GM23338 (cell line): ENCODE results near the gene RFC5. TPM values are rescaled to one million over a fixed set of nuclear protein-coding genes. Genes with fewer than 3 reads are reported as not detected.

Source experiments
- ATAC-seq: fragments of 200-7000 bp; cut with Tn5 transposase; 3 replicates; pipeline ENCODE4 v1.9.1; 2020
- DNase-seq: peaks from one replicate; pipeline ENCODE4 v3.0.0-alpha.2; 2015; ENCODE audit warnings: low spot score
- H2AFZ ChIP-seq: fragments of 200-600 bp; sonication (generic); 2 replicates; pipeline ENCODE4 v1.8.0; 2016; ENCODE audit warnings: antibody characterized with exemption, mild to moderate bottlenecking, moderate library complexity
- H3F3A ChIP-seq: fragments of 200-600 bp; sonication (generic); replicated peaks from 2 replicates; pipeline ENCODE4 v1.8.0; 2017; ENCODE audit warnings: antibody characterized with exemption, mixed run types, low read depth
- H3K27ac ChIP-seq: fragments of 200-600 bp; sonication (generic); 2 replicates; pipeline ENCODE4 v1.6.1; 2016; ENCODE audit warnings: low read depth
- H3K27me3 ChIP-seq: fragments of 200-600 bp; sonication (generic); 2 replicates; pipeline ENCODE4 v1.8.0; 2016; ENCODE audit warnings: mild to moderate bottlenecking, mixed run types, moderate library complexity; ENCODE audit not compliant: insufficient read depth
- H3K36me3 ChIP-seq: fragments of 200-600 bp; sonication (generic); 2 replicates; pipeline ENCODE4 v1.8.0; 2016; ENCODE audit warnings: mild to moderate bottlenecking; ENCODE audit not compliant: insufficient read depth
- H3K4me1 ChIP-seq: fragments of 200-600 bp; sonication (generic); 2 replicates; pipeline ENCODE4 v1.8.0; 2016; ENCODE audit warnings: mild to moderate bottlenecking, moderate library complexity; ENCODE audit not compliant: insufficient read depth
- H3K4me2 ChIP-seq: fragments of 200-600 bp; sonication (generic); 2 replicates; pipeline ENCODE4 v1.7.1; 2017; ENCODE audit warnings: mixed run types
- H3K4me3 ChIP-seq: fragments of 200-600 bp; sonication (generic); 2 replicates; pipeline ENCODE4 v1.6.1; 2016; ENCODE audit warnings: mixed run types
- H3K79me2 ChIP-seq: fragments of 200-600 bp; sonication (generic); replicated peaks from 2 replicates; pipeline ENCODE4 v1.8.0; 2017; ENCODE audit warnings: mild to moderate bottlenecking; ENCODE audit not compliant: insufficient read depth
- H3K9me2 ChIP-seq: fragments of 200-600 bp; sonication (generic); 2 replicates; pipeline ENCODE4 v1.8.0; 2017; ENCODE audit not compliant: insufficient read depth
- H4K20me1 ChIP-seq: fragments of 200-600 bp; sonication (generic); replicated peaks from 2 replicates; pipeline ENCODE4 v1.8.0; 2017; ENCODE audit warnings: mild to moderate bottlenecking; ENCODE audit not compliant: insufficient read depth
- H3K27ac Mint-ChIP-seq: 2 replicates; pipeline ENCODE4 v1.8.0; 2020; ENCODE audit warnings: inconsistent platforms, mild to moderate bottlenecking, moderate library complexity, mixed read lengths
- H3K27me3 Mint-ChIP-seq: 3 replicates; pipeline ENCODE4 v1.8.0; 2022; ENCODE audit warnings: low read depth, mild to moderate bottlenecking, moderate library complexity, mixed read lengths, inconsistent platforms; ENCODE audit not compliant: insufficient read depth, poor library complexity
- H3K36me3 Mint-ChIP-seq: 3 replicates; pipeline ENCODE4 v1.8.0; 2021; ENCODE audit warnings: low read depth, mild to moderate bottlenecking, inconsistent platforms, moderate library complexity, mixed read lengths
- H3K4me1 Mint-ChIP-seq: 3 replicates; pipeline ENCODE4 v1.8.0; 2020; ENCODE audit warnings: mild to moderate bottlenecking, inconsistent platforms, mixed read lengths
- H3K4me3 Mint-ChIP-seq: 3 replicates; pipeline ENCODE4 v1.8.0; 2021; ENCODE audit warnings: moderate library complexity, mild to moderate bottlenecking, inconsistent platforms, mixed read lengths
- H3K9me3 Mint-ChIP-seq: 3 replicates; pipeline ENCODE4 v1.8.0; 2020; ENCODE audit warnings: moderate library complexity, mild to moderate bottlenecking, inconsistent platforms, mixed read lengths
- CREB1 ChIP-seq: fragments of 250-450 bp; sonication (Bioruptor Pico); IDR thresholded peaks from 2 replicates; pipeline ENCODE4 v1.5.0; 2020; ENCODE audit warnings: low read depth, mild to moderate bottlenecking, moderate library complexity
- CTCF ChIP-seq, 2 experiments: fragments of 200-600 bp in 1 of 2; sonication (generic) in 1 of 2; conservative IDR thresholded peaks; 2 replicates each; pipeline versions ENCODE4 v1.5.1 to v1.6.1; 2016 to 2017; ENCODE audit warnings: antibody characterized with exemption in 2 of 2, low read depth in 2 of 2, mild to moderate bottlenecking in 2 of 2, moderate library complexity in 1 of 2
- EZH2 ChIP-seq: fragments of 200-600 bp; sonication (generic); IDR thresholded peaks from one replicate; pipeline ENCODE4 v1.8.0; 2017; ENCODE audit warnings: antibody characterized with exemption, mild to moderate bottlenecking, low read depth; ENCODE audit not compliant: unreplicated experiment
- EZH2phosphoT487 ChIP-seq: fragments of 200-600 bp; sonication (generic); IDR thresholded peaks from one replicate; pipeline ENCODE4 v1.8.1; 2018; ENCODE audit warnings: antibody characterized with exemption; ENCODE audit not compliant: unreplicated experiment
- NANOG ChIP-seq: IDR thresholded peaks from 2 replicates; pipeline ENCODE4 v1.6.1; 2016; ENCODE audit warnings: antibody characterized with exemption, borderline replicate concordance
- POLR2AphosphoS5 ChIP-seq: IDR thresholded peaks from 2 replicates; pipeline ENCODE4 v1.6.1; 2016; ENCODE audit warnings: antibody characterized with exemption, low read depth
- ZNF114 ChIP-seq: fragments of 250-450 bp; sonication (Bioruptor Pico); IDR thresholded peaks from 2 replicates; pipeline ENCODE4 v1.5.0; 2020; ENCODE audit warnings: mild to moderate bottlenecking, moderate library complexity
- ZNF331 ChIP-seq: fragments of 250-450 bp; sonication (Bioruptor Pico); IDR thresholded peaks from 2 replicates; pipeline ENCODE4 v1.5.0; 2020; ENCODE audit warnings: low read depth, mild to moderate bottlenecking, moderate library complexity
- polyA plus RNA-seq: library from polyadenylated mRNA; unstranded; fragments of >200 nt; fragmentation: Nextera tagmentation; extraction: Ambion mirVana; gene quantifications from 2 replicates; pipeline ENCODE4 v1.2.1, GENCODE V29; 2016
- total RNA-seq: library from RNA; depleted of rRNA; stranded (reverse); fragments of >200 nt; shearing (Covaris generic); gene quantifications from 2 replicates; pipeline ENCODE4 v1.2.3, GENCODE V29; 2014

RFC5 gene
- total and polyA plus RNA-seq, 2 experiments from 2014 or later: 35.0 to 53.2 TPM

GRCh38 chr12:118033323-118033722 lies 16.8 kb downstream of the RFC5 start (continued):
- TF ChIP-seq CTCF (conservative IDR thresholded peaks at IDR 0.05; ENCODE audit: low read depth in 2 of 2): no peak

GRCh38 chr12:118033902-118034301 lies 17.4 kb downstream of the RFC5 start:
- no peak overlapping the region for H2AFZ ChIP-seq
- no peaks in the 10 kb centered on the region for H3K4me1 ChIP-seq
- no peak overlapping the region for H3K4me2 ChIP-seq
- peaks cover 61% of the 10 kb centered on the region for H3K36me3 ChIP-seq
- no peaks in the 10 kb centered on the region for H3K9me3 Mint-ChIP-seq
- TF ChIP-seq EZH2phosphoT487: no peak
- TF ChIP-seq ZNF331: no peak
- no peak for TF ChIP-seq EZH2
- no peak for TF ChIP-seq POLR2AphosphoS5
- no peak for TF ChIP-seq CREB1 (CRISPR knock-in tag)
- no peak for TF ChIP-seq ZNF114 (CRISPR knock-in tag)
- no peak for TF ChIP-seq NANOG
- peaks cover 91% of the 10 kb centered on the region for H3K36me3 Mint-ChIP-seq
- H3K9me2 ChIP-seq: no peaks in the 10 kb centered on the region
- H3F3A ChIP-seq: peaks cover 23% of the 10 kb centered on the region
- H3K4me1 Mint-ChIP-seq: peaks cover 11% of the 10 kb centered on the region; the same call in 2 of the 3 replicates
- no peak overlapping the region for H3K4me3 ChIP-seq
- no peaks in the 10 kb centered on the region for H3K79me2 ChIP-seq
- no peaks in the 10 kb centered on the region for H3K27me3 Mint-ChIP-seq
- H3K27ac Mint-ChIP-seq: no peak overlapping the region; the same call in 1 of the 2 replicates
- no peaks in the 10 kb centered on the region for H3K27me3 ChIP-seq
- H3K4me3 Mint-ChIP-seq: no peak overlapping the region
- DNase-seq (no peak), ATAC-seq (no peak)
- peak overlapping the region; percentile 52; the same call in 1 of the 2 replicates for H3K27ac ChIP-seq
- H4K20me1 ChIP-seq: peaks cover 12% of the 10 kb centered on the region

- H3K4me2 ChIP-seq: no peak overlapping the region
- TF ChIP-seq EZH2 (no peak), CTCF (conservative IDR thresholded peaks at IDR 0.05; ENCODE audit: low read depth in 2 of 2) (peak; percentile 47 to 69; a peak in 3 of 4 replicates)
- ATAC-seq (peak; percentile 67), DNase-seq (peak; percentile 65)
- no peaks in the 10 kb centered on the region for H3K9me2 ChIP-seq
- Mint-ChIP-seq H3K4me1 (peaks cover 11% of the 10 kb centered on the region; the same call in 2 of the 3 replicates), H3K9me3 (no peaks in the 10 kb centered on the region), H3K27ac (peak overlapping the region; percentile 61; the same call in 1 of the 2 replicates), H3K4me3 (no peak overlapping the region), H3K27me3 (no peaks in the 10 kb centered on the region), H3K36me3 (peaks cover 91% of the 10 kb centered on the region)
- H3K36me3 ChIP-seq: peaks cover 61% of the 10 kb centered on the region
- peak overlapping the region; percentile 52 for H3K27ac ChIP-seq
- H4K20me1 ChIP-seq: peaks cover 12% of the 10 kb centered on the region
- no peaks in the 10 kb centered on the region for H3K27me3 ChIP-seq
- H3K79me2 ChIP-seq: no peaks in the 10 kb centered on the region
- no peaks in the 10 kb centered on the region for H3K4me1 ChIP-seq
- H2AFZ ChIP-seq: no peak overlapping the region
- H3F3A ChIP-seq: peaks cover 23% of the 10 kb centered on the region
- H3K4me3 ChIP-seq: no peak overlapping the region
These were observed 18.1 kb downstream of the RFC5 start for GRCh38 chr12:118034429-118035189.
